GM21717 (cell line): ENCODE data around the gene NFIA.
"Not testable (repeated sequence)": the region's sequence is repeated elsewhere in the genome, so short reads cannot be mapped to it uniquely, and the experiment has no call there.

ENCODE experiments used
- ATAC-seq: cut with Tn5 transposase; IDR thresholded peaks from one replicate; pipeline ENCODE4 v1.9.1; 2021; ENCODE audit warnings: mild to moderate bottlenecking, moderate library complexity; ENCODE audit not compliant: unreplicated experiment

The NFIA gene

GRCh38 chr1:61263905-61264824, 181.8 kb downstream of the NFIA start:
- ATAC-seq: no peak

GRCh38 chr1:61264825-61265242, 182.5 kb downstream of the NFIA start:
- no peak for ATAC-seq

- no peak for ATAC-seq
Observed at GRCh38 chr1:61265665-61266064, 183.3 kb downstream of the NFIA start.

GRCh38 chr1:61266738-61267137, 184.4 kb downstream of the NFIA start:
- ATAC-seq: no peak

GRCh38 chr1:61268546-61269240, 186.3 kb downstream of the NFIA start:
- no peak for ATAC-seq

GRCh38 chr1:61269602-61270001, 187.2 kb downstream of the NFIA start:
- ATAC-seq: no peak

GRCh38 chr1:61270107-61270506, 187.7 kb downstream of the NFIA start:
- no peak for ATAC-seq

- no peak for ATAC-seq
Observed at GRCh38 chr1:61270761-61271411, 188.5 kb downstream of the NFIA start.

- ATAC-seq: no peak
Observed at GRCh38 chr1:61271412-61271789, 189.0 kb downstream of the NFIA start.

GRCh38 chr1:61273167-61273705, 190.9 kb downstream of the NFIA start:
- no peak for ATAC-seq

GRCh38 chr1:61273861-61274260, 191.5 kb downstream of the NFIA start:
- ATAC-seq: no peak

- ATAC-seq: no peak
Observed at GRCh38 chr1:61274939-61275338, 192.6 kb downstream of the NFIA start.

- no peak for ATAC-seq
Observed at GRCh38 chr1:61276246-61276645, 193.9 kb downstream of the NFIA start.

GRCh38 chr1:61277121-61277690, 194.8 kb downstream of the NFIA start:
- no peak for ATAC-seq

GRCh38 chr1:61278503-61278902, 196.1 kb downstream of the NFIA start:
- not testable (repeated sequence) for ATAC-seq

GRCh38 chr1:61278966-61279365, 196.6 kb downstream of the NFIA start:
- no peak for ATAC-seq

- ATAC-seq: no peak
Observed at GRCh38 chr1:61279570-61279969, 197.2 kb downstream of the NFIA start.

GRCh38 chr1:61280452-61280851, 198.1 kb downstream of the NFIA start:
- ATAC-seq: no peak

- ATAC-seq: no peak
Observed at GRCh38 chr1:61282387-61282786, 200.0 kb downstream of the NFIA start.

GRCh38 chr1:61284248-61284854, 202.0 kb downstream of the NFIA start:
- ATAC-seq: peak; percentile 74

- no peak for ATAC-seq
Observed at GRCh38 chr1:61284936-61285335, 202.6 kb downstream of the NFIA start.
